IPS-NIHi11 (cell line): Measurements from ENCODE around the gene QRFP.

Source experiments
- DNase-seq: peaks from one replicate; pipeline ENCODE4 v3.0.0; 2012; ENCODE audit warnings: mixed read lengths, low spot score

Gene QRFP

GRCh38 chr9:130896233-130897014 lies at the start of gene QRFP:
Gene QRFP, minus strand, starts transcription at chr9:130896812. Its CDS starts 2,974 bp downstream, at chr9:130893838.
- DNase-seq = no peak

GRCh38 chr9:130945173-130945572 lies 48.6 kb upstream of the QRFP start:
- DNase-seq = no peak

- no peak for DNase-seq
These were observed 48.0 kb upstream of the QRFP start for GRCh38 chr9:130944510-130945058.

- DNase-seq = no peak
These were observed 47.2 kb upstream of the QRFP start for GRCh38 chr9:130943777-130944176.

- no peak for DNase-seq
These were observed 46.6 kb upstream of the QRFP start for GRCh38 chr9:130943221-130943620.

GRCh38 chr9:130942679-130943078 lies 46.1 kb upstream of the QRFP start:
- DNase-seq = no peak

GRCh38 chr9:130942084-130942483 lies 45.5 kb upstream of the QRFP start:
- DNase-seq = no peak

- DNase-seq = peak; percentile 96
These were observed 44.3 kb upstream of the QRFP start for GRCh38 chr9:130940693-130941576.

- DNase-seq = no peak
These were observed 43.5 kb upstream of the QRFP start for GRCh38 chr9:130940027-130940549.

GRCh38 chr9:130939405-130940026 lies 42.9 kb upstream of the QRFP start:
- peak; percentile 62 for DNase-seq

- DNase-seq = peak; percentile 78
These were observed 42.2 kb upstream of the QRFP start, which contains the start of gene FIBCD1 for GRCh38 chr9:130938652-130939404. Gene FIBCD1, minus strand, starts transcription at chr9:130939247. Its CDS starts 640 bp downstream, at chr9:130938607.

- no peak for DNase-seq
These were observed 41.6 kb upstream of the QRFP start for GRCh38 chr9:130938184-130938651.

GRCh38 chr9:130937146-130938076 lies 40.8 kb upstream of the QRFP start:
- no peak for DNase-seq

- peak; percentile 80 for DNase-seq
These were observed 39.9 kb upstream of the QRFP start for GRCh38 chr9:130936285-130937117.

- DNase-seq = no peak
These were observed 39.1 kb upstream of the QRFP start for GRCh38 chr9:130935648-130936271.

GRCh38 chr9:130934702-130935647 lies 38.4 kb upstream of the QRFP start:
- DNase-seq = no peak

- DNase-seq = no peak
These were observed 37.6 kb upstream of the QRFP start for GRCh38 chr9:130934246-130934645.
